Thoracic aorta (tissue), 2 donors: ENCODE results near the gene SGSM2. TPM values are rescaled to one million over a fixed set of nuclear protein-coding genes. Genes with fewer than 3 reads are reported as not detected.

ENCODE experiments used
- ATAC-seq: fragments of 150-250 bp; one replicate; pipeline ENCODE4 v1.8.0; 2017; ENCODE audit warnings: low read depth; ENCODE audit not compliant: insufficient number of reproducible peaks, low FRiP score
- DNase-seq: peaks from one replicate; pipeline ENCODE4 v3.0.0-alpha.2; 2020; ENCODE audit warnings: low spot score
- H3K27ac ChIP-seq, 2 donors: fragments of 200-600 bp; sonication (generic); 1 replicate in 1 of 2; 2 replicates in 1 of 2; pipeline ENCODE4 v1.5.1; 2016; ENCODE audit warnings: mild to moderate bottlenecking in 2 of 2, moderate library complexity in 2 of 2
- H3K27me3 ChIP-seq: fragments of 200-600 bp; sonication (generic); replicated peaks from 2 replicates; pipeline ENCODE4 v1.6.0; 2016; ENCODE audit warnings: mild to moderate bottlenecking; ENCODE audit not compliant: insufficient read depth
- H3K36me3 ChIP-seq: fragments of 200-600 bp; sonication (generic); one replicate; pipeline ENCODE4 v1.5.1; 2016
- H3K4me1 ChIP-seq, 2 donors: fragments of 200-600 bp; sonication (generic); 1 replicate in 1 of 2; 2 replicates in 1 of 2; pipeline versions ENCODE4 v1.5.1 to v1.6.0; 2016; ENCODE audit warnings: low read depth in 2 of 2, mild to moderate bottlenecking in 1 of 2; ENCODE audit not compliant: control insufficient read depth in 1 of 2
- H3K4me3 ChIP-seq: fragments of 200-600 bp; sonication (generic); 2 replicates; pipeline ENCODE4 v1.5.1; 2016; ENCODE audit warnings: mild to moderate bottlenecking
- H3K9me3 ChIP-seq: fragments of 200-600 bp; sonication (generic); 2 replicates; pipeline ENCODE4 v1.5.1; 2016
- CTCF ChIP-seq: fragments of 200-600 bp; sonication (generic); IDR thresholded peaks from one replicate; pipeline ENCODE4 v1.5.1; 2019; ENCODE audit warnings: antibody characterized with exemption
- total RNA-seq, 2 donors: library from RNA; depleted of rRNA; stranded (reverse); fragments of >200 nt; gene quantifications; one replicate each; pipeline versions ENCODE4 v1.1.0 to v1.2.3, GENCODE V29; 2016

The SGSM2 gene
- total RNA-seq, 2 donors from 2014 or later, result 58.1 to 70.3 TPM

- no peak for ATAC-seq
- no peaks in the 10 kb centered on the region for H3K27me3 ChIP-seq
- no peak for TF ChIP-seq CTCF
- no peak overlapping the region for H3K27ac ChIP-seq
- H3K9me3 ChIP-seq, result no peaks in the 10 kb centered on the region
- H3K4me1 ChIP-seq, result no peaks in the 10 kb centered on the region
- no peak overlapping the region for H3K4me3 ChIP-seq
- no peak for DNase-seq
- peaks cover 4% of the 10 kb centered on the region for H3K36me3 ChIP-seq
Observed at GRCh38 chr17:2371183-2372130, 34.2 kb downstream of the SGSM2 start.

- no peaks in the 10 kb centered on the region for H3K27me3 ChIP-seq
- no peaks in the 10 kb centered on the region for H3K4me1 ChIP-seq
- H3K9me3 ChIP-seq, result no peaks in the 10 kb centered on the region
- no peak overlapping the region for H3K4me3 ChIP-seq
- H3K27ac ChIP-seq, result no peak overlapping the region
- TF ChIP-seq CTCF, result no peak
- DNase-seq (no peak), ATAC-seq (no peak)
- peaks cover 4% of the 10 kb centered on the region for H3K36me3 ChIP-seq
Observed at GRCh38 chr17:2372180-2372579, 34.9 kb downstream of the SGSM2 start.

- TF ChIP-seq CTCF, result no peak
- Histone ChIP-seq H3K36me3 (peaks cover 4% of the 10 kb centered on the region), H3K4me3 (no peak overlapping the region), H3K27me3 (no peaks in the 10 kb centered on the region), H3K4me1 (no peaks in the 10 kb centered on the region), H3K27ac (no peak overlapping the region), H3K9me3 (no peaks in the 10 kb centered on the region)
- no peak for ATAC-seq
- no peak for DNase-seq
Observed at GRCh38 chr17:2372681-2373080, 35.4 kb downstream of the SGSM2 start.

GRCh38 chr17:2373179-2373578, 35.9 kb downstream of the SGSM2 start:
- H3K36me3 ChIP-seq, result peaks cover 4% of the 10 kb centered on the region
- DNase-seq, result no peak
- H3K27ac ChIP-seq, result no peak overlapping the region
- ATAC-seq, result no peak
- no peaks in the 10 kb centered on the region for H3K9me3 ChIP-seq
- H3K27me3 ChIP-seq, result no peaks in the 10 kb centered on the region
- TF ChIP-seq CTCF, result no peak
- H3K4me1 ChIP-seq, result no peaks in the 10 kb centered on the region
- no peak overlapping the region for H3K4me3 ChIP-seq

GRCh38 chr17:2374549-2375285, 37.4 kb downstream of the SGSM2 start:
- DNase-seq (no peak), ATAC-seq (no peak)
- H3K9me3 ChIP-seq, result no peaks in the 10 kb centered on the region
- H3K4me1 ChIP-seq, result no peaks in the 10 kb centered on the region
- no peaks in the 10 kb centered on the region for H3K27me3 ChIP-seq
- TF ChIP-seq CTCF, result no peak
- H3K27ac ChIP-seq, result no peak overlapping the region
- peaks cover 4% of the 10 kb centered on the region for H3K36me3 ChIP-seq
- H3K4me3 ChIP-seq, result no peak overlapping the region
